Measurements from ENCODE around the gene PLCB2. TPM values are rescaled to one million over a fixed set of nuclear protein-coding genes. Genes with fewer than 3 reads are reported as not detected.

The PLCB2 gene
- total RNA-seq, 4 donors from 2014 or later, result 1.7 to 7.2 (median 4.1) TPM

- no peak for TF ChIP-seq POLR2A (IDR thresholded peaks at IDR 0.05)
- TF ChIP-seq, protein P1, sequence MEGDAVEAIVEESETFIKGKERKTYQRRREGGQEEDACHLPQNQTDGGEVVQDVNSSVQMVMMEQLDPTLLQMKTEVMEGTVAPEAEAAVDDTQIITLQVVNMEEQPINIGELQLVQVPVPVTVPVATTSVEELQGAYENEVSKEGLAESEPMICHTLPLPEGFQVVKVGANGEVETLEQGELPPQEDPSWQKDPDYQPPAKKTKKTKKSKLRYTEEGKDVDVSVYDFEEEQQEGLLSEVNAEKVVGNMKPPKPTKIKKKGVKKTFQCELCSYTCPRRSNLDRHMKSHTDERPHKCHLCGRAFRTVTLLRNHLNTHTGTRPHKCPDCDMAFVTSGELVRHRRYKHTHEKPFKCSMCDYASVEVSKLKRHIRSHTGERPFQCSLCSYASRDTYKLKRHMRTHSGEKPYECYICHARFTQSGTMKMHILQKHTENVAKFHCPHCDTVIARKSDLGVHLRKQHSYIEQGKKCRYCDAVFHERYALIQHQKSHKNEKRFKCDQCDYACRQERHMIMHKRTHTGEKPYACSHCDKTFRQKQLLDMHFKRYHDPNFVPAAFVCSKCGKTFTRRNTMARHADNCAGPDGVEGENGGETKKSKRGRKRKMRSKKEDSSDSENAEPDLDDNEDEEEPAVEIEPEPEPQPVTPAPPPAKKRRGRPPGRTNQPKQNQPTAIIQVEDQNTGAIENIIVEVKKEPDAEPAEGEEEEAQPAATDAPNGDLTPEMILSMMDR (IDR thresholded peaks at IDR 0.05), result no peak
- WGBS, 2 donors, result 0 to 8% methylated on average over 28 to 50 of the region's 76 CpGs
- intact Hi-C loops (cut with DNase I), result loop anchor here (5.0 kb wide), 2 partner anchors 74 to 139 kb away; partner anchors contain the start of gene DISP2
Observed at GRCh38 chr15:40282869-40283614, 24.7 kb downstream of the PLCB2 start, which contains the start of gene ANKRD63. ANKRD63 (minus strand) TSS chr15:40283064; CDS start chr15:40282586, 478 bp downstream.

DNA sequence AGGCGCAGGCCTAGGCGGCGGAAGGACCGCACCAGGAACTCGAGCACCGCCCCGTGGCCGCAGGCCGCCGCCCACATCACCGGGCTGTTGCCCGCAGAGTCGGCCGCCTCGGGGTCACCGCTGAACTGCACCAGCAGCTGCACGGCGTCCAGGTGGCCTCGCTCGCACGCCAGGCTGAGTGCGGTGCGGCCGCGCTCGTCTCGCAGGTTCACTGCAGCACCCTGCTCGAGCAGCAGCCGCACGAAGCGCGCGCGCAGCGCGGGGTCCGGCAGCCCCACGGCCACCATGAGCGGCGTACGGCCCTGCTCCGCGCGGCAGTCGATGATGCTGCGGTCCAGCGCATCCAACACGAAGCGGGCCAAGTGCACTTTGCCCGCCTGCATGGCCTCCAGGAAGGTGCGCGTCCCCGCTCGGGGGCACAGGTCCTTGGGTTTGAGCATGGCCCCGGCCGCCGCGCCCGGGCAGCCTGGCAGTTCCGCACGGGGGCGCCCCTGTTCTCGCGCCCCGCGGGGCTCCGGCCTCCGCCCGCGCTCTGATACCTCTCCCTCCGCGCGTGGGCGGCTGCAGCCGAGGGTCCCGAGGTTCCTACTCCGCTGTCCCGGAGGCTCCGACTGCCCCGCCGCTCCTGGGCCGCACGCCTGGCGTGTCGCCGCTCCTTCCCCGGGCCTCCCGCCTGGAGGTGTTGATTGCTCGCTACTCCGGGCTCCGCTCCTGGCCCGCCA lies 25.4 kb downstream of the PLCB2 start:
- no peak for TF ChIP-seq POLR2A (IDR thresholded peaks at IDR 0.05)
- TF ChIP-seq, protein P1 (IDR thresholded peaks at IDR 0.05), result peak in 1 of 6 experiments; percentile 20
- Histone ChIP-seq H3K36me3 (no peaks in the 10 kb centered on the region), H3K4me3 (replicated peaks in 1 of 3) (peak overlapping the region in 1 of 3 donors; percentile 29), H3K9me3 (no peaks in the 10 kb centered on the region), H3K27me3 (peaks cover 15% of the 10 kb centered on the region), H3K27ac (no peak overlapping the region), H3K4me1 (peaks cover 21 to 49% of the 10 kb centered on the region in 2 donors)
- intact Hi-C loops (cut with DNase I), result loop anchor here (5.0 kb wide), 2 partner anchors 75 to 140 kb away; partner anchors contain the start of gene DISP2
- peak; percentile 48 to 54 for DNase-seq
- no CpG with 5 or more reads among the region's 92 CpGs for WGBS, 2 donors

More at GRCh38 chr15:40282869-40283614, 24.7 kb downstream of the PLCB2 start, which contains the start of gene ANKRD63:
- Histone ChIP-seq H3K4me1 (peaks cover 21 to 45% of the 10 kb centered on the region in 2 donors), H3K27ac (no peak within 1 kb of the TSS), H3K9me3 (no peaks in the 10 kb centered on the region), H3K4me3 (replicated peaks in 1 of 3) (peak within 1 kb of the TSS in 1 of 3 donors; percentile 29), H3K27me3 (peaks cover 15% of the 10 kb centered on the region), H3K36me3 (no peaks in the 10 kb centered on the region)
- peak; percentile 17 to 37 for DNase-seq

DNA sequence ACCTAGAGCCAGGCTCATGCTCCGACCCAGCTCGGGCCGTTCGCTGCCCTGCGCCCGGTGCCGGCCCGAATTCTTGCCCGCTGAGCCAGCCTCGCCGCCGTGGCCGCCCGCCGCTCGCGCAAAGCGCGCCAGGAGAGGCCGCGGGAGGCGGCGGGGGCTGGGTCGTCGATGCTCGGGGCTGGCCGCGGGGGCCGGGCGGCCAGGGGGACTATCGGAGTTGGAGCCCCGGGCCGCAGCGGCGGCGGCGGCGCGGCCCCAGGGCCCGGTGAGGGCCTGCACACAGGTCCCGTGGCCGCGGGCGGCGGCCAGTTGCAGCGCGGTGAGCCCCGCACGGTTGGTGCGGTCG lies 26.0 kb downstream of the PLCB2 start:
- no peaks in the 10 kb centered on the region for H3K9me3 ChIP-seq
- no peak for DNase-seq
- H3K27me3 ChIP-seq, result peaks cover 15% of the 10 kb centered on the region
- H3K4me1 ChIP-seq, result peaks cover 21 to 49% of the 10 kb centered on the region in 2 donors
- 0% methylated on average over 3 of the region's 51 CpGs; no CpG with 5 or more reads in 1 of the 2 donors for WGBS, 2 donors
- TF ChIP-seq, protein P1 (IDR thresholded peaks at IDR 0.05), result no peak
- intact Hi-C loops (cut with DNase I), result loop anchor here (5.0 kb wide), 2 partner anchors 76 to 141 kb away; partner anchors contain the start of gene DISP2
- H3K4me3 ChIP-seq (replicated peaks in 1 of 3), result peak overlapping the region in 1 of 3 donors; percentile 29
- H3K27ac ChIP-seq, result no peak overlapping the region
- H3K36me3 ChIP-seq, result no peaks in the 10 kb centered on the region

- Histone ChIP-seq H3K27me3 (peaks cover 15% of the 10 kb centered on the region), H3K36me3 (no peaks in the 10 kb centered on the region), H3K4me1 (peaks cover 21 to 49% of the 10 kb centered on the region in 2 donors), H3K4me3 (replicated peaks in 1 of 3) (peak overlapping the region in 1 of 3 donors; percentile 29), H3K9me3 (no peaks in the 10 kb centered on the region), H3K27ac (no peak overlapping the region)
- DNase-seq, result no peak
- 62 to 70% methylated on average over 21 to 26 of the region's 43 CpGs for WGBS, 2 donors
- intact Hi-C loops (cut with DNase I), result loop anchor here (5.0 kb wide), 2 partner anchors 76 to 141 kb away; partner anchors contain the start of gene DISP2
- no peak for TF ChIP-seq POLR2A (IDR thresholded peaks at IDR 0.05)
- TF ChIP-seq, protein P1 (IDR thresholded peaks at IDR 0.05), result no peak
Observed at GRCh38 chr15:40281057-40281800, 26.5 kb downstream of the PLCB2 start.

All from thyroid gland (tissue), 4 donors.